GM12878 (cell line): ENCODE data around the gene RASIP1. TPM values are rescaled to one million over a fixed set of nuclear protein-coding genes. Genes with fewer than 3 reads are reported as not detected.

Experiments used
- ATAC-seq: fragments of 200-7000 bp; cut with Tn5 transposase; 3 replicates; pipeline ENCODE4 v1.9.1; 2020; ENCODE audit warnings: mild to moderate bottlenecking, moderate library complexity
- BruUV-seq: library from RNA; stranded (reverse); fragments of 400-500 nt; replicated peaks from 2 replicates; lab custom pipeline; 2021; lab: Mats Ljungman, UMichigan
- CTCF ChIA-PET: fragments of 300-600 bp; sonication (Branson Sonifier 250); formaldehyde crosslinking; extraction: SDS; loops from one replicate; lab custom pipeline; 2021; ENCODE audit warnings: inconsistent platforms; lab: Yijun Ruan, JAX
- POLR2A ChIA-PET: fragments of 350-600 bp; formaldehyde crosslinking; extraction: SDS; loops from one replicate; lab custom pipeline; 2021; ENCODE audit warnings: inconsistent platforms; lab: Charles Lee
- RAD21 ChIA-PET: fragments of 300-600 bp; sonication (Branson Sonifier 250); formaldehyde crosslinking; loops from one replicate; lab custom pipeline; 2023; ENCODE audit warnings: antibody characterized with exemption; ENCODE audit not compliant: unreplicated experiment; lab: Charles Lee
- SMC1A ChIA-PET: fragments of 300-600 bp; sonication (Branson Sonifier 250); formaldehyde crosslinking; loops from one replicate; lab custom pipeline; 2023; ENCODE audit not compliant: unreplicated experiment, uncharacterized antibody; lab: Charles Lee
- DNase-seq: peaks from one replicate; pipeline ENCODE4 v3.0.0-alpha.2; 2011; ENCODE audit warnings: low read depth, low spot score
- FAIRE-seq: peaks from 3 replicates; lab custom pipeline; 2011; peaks lifted over from hg19 to GRCh38; lab: Jason Lieb, UNC
- H2AFZ ChIP-seq: 2 replicates; pipeline ENCODE4 v1.6.0; 2011; ENCODE audit warnings: low read depth, low read length, control low read depth; ENCODE audit not compliant: control insufficient read depth
- H3K27ac ChIP-seq: 2 replicates; pipeline ENCODE4 v1.5.1; 2011; ENCODE audit warnings: control low read depth; ENCODE audit not compliant: control insufficient read depth, insufficient read depth
- H3K27me3 ChIP-seq, 2 experiments: replicated peaks in 1 of 2; 2 replicates each; pipeline versions ENCODE4 v1.6.0 to v1.6.1; 2011; ENCODE audit warnings: low read length in 1 of 2; ENCODE audit not compliant: control insufficient read depth in 2 of 2, insufficient read depth in 2 of 2
- H3K36me3 ChIP-seq, 2 experiments: 2 replicates each; pipeline ENCODE4 v1.5.1; 2011; ENCODE audit warnings: low read length in 1 of 2; ENCODE audit not compliant: control insufficient read depth in 2 of 2, insufficient read depth in 2 of 2
- H3K4me1 ChIP-seq: 2 replicates; pipeline ENCODE4 v1.6.1; 2011; ENCODE audit warnings: mild to moderate bottlenecking, low read length, moderate library complexity, mixed read lengths; ENCODE audit not compliant: control insufficient read depth, insufficient read depth
- H3K4me2 ChIP-seq: 2 replicates; pipeline ENCODE4 v1.6.0; 2011; ENCODE audit warnings: control low read depth; ENCODE audit not compliant: control insufficient read depth, insufficient read depth
- H3K4me3 ChIP-seq: fragments of 200-600 bp; sonication (generic); 2 replicates; pipeline ENCODE4 v1.5.1; 2016
- H3K79me2 ChIP-seq: 2 replicates; pipeline ENCODE4 v1.6.0; 2011; ENCODE audit warnings: low read length; ENCODE audit not compliant: control insufficient read depth, insufficient read depth
- H3K9ac ChIP-seq: 2 replicates; pipeline ENCODE4 v1.8.0; 2011; ENCODE audit warnings: low read length, control low read depth, mixed read lengths; ENCODE audit not compliant: control insufficient read depth, insufficient read depth
- H3K9me3 ChIP-seq: replicated peaks from 3 replicates; pipeline ENCODE4 v1.5.1; 2011; ENCODE audit warnings: mild to moderate bottlenecking, low read length; ENCODE audit not compliant: control insufficient read depth, insufficient read depth
- H4K20me1 ChIP-seq: 2 replicates; pipeline ENCODE4 v1.6.0; 2011; ENCODE audit not compliant: control insufficient read depth, insufficient read depth
- EP300 ChIP-seq, 2 experiments: fragments of 150-350 bp in 1 of 2; IDR thresholded peaks; 2 replicates each; pipeline ENCODE4 v1.6.1; 2011 to 2012; ENCODE audit warnings: low read depth in 2 of 2, low read length in 2 of 2, borderline replicate concordance in 1 of 2, improper control_type of control experiment in 1 of 2, inconsistent platforms in 1 of 2; ENCODE audit not compliant: control insufficient read depth in 1 of 2
- IKZF1 ChIP-seq: fragments of 450-650 bp; conservative IDR thresholded peaks from 2 replicates; pipeline ENCODE4 v1.6.1; 2017; ENCODE audit warnings: antibody characterized with exemption, mild to moderate bottlenecking
- KDM1A ChIP-seq: fragments of 200-600 bp; sonication (generic); IDR thresholded peaks from 2 replicates; pipeline ENCODE4 v1.6.1; 2016; ENCODE audit warnings: borderline replicate concordance
- MTA3 ChIP-seq: IDR thresholded peaks from 2 replicates; pipeline ENCODE4 v1.6.1; 2012; ENCODE audit warnings: low read length, inconsistent platforms, borderline replicate concordance
- MYC ChIP-seq: IDR thresholded peaks from 2 replicates; pipeline ENCODE4 v1.6.1; 2011; ENCODE audit warnings: mild to moderate bottlenecking, low read length, moderate library complexity, inconsistent platforms; ENCODE audit not compliant: insufficient read depth, insufficient replicate concordance, insufficient read length, severe bottlenecking
- PAX8 ChIP-seq: fragments of 450-650 bp; IDR thresholded peaks from 2 replicates; pipeline ENCODE4 v1.6.1; 2017; ENCODE audit warnings: mild to moderate bottlenecking, moderate library complexity
- POLR2A ChIP-seq: IDR thresholded peaks from 2 replicates; pipeline ENCODE4 v1.6.1; 2011; ENCODE audit warnings: low read depth, mild to moderate bottlenecking, low read length
- POLR2AphosphoS2 ChIP-seq: IDR thresholded peaks from 2 replicates; pipeline ENCODE4 v1.6.1; 2011; ENCODE audit warnings: low read depth, mild to moderate bottlenecking, low read length, improper control_type of control experiment, moderate library complexity
- RUNX3 ChIP-seq: IDR thresholded peaks from 2 replicates; pipeline ENCODE4 v1.6.1; 2012; ENCODE audit warnings: low read length, inconsistent platforms
- SP1 ChIP-seq: IDR thresholded peaks from one replicate; pipeline ENCODE4 v1.6.1; 2011; ENCODE audit warnings: low read depth, low read length
- SREBF1 ChIP-seq: IDR thresholded peaks from 2 replicates; pipeline ENCODE4 v1.6.1; 2012; ENCODE audit warnings: mild to moderate bottlenecking, low read length
- ZBED1 ChIP-seq: IDR thresholded peaks from 2 replicates; pipeline ENCODE4 v1.6.1; 2016; ENCODE audit warnings: borderline replicate concordance
- ZNF24 ChIP-seq: fragments of 450-650 bp; IDR thresholded peaks from 2 replicates; pipeline ENCODE4 v1.6.1; 2017; ENCODE audit warnings: antibody characterized with exemption, mild to moderate bottlenecking
- ZNF274 ChIP-seq: IDR thresholded peaks from one replicate; pipeline ENCODE4 v1.8.0; 2011; ENCODE audit not compliant: insufficient read length, insufficient read depth
- ZSCAN29 ChIP-seq: fragments of 450-650 bp; IDR thresholded peaks from 2 replicates; pipeline ENCODE4 v1.6.1; 2017; ENCODE audit warnings: mild to moderate bottlenecking, moderate library complexity
- ZZZ3 ChIP-seq: IDR thresholded peaks from 2 replicates; pipeline ENCODE4 v1.6.1; 2011; ENCODE audit warnings: low read depth; ENCODE audit not compliant: control insufficient read depth, insufficient read length
- WGBS: methylation state at CpG from one replicate; pipeline ENCODE4 v1.1.6; 2016; ENCODE audit warnings: low lambda C conversion rate; ENCODE audit not compliant: insufficient replicate concordance, insufficient coverage; ENCODE audit errors: missing lambda C conversion rate; 5-methylcytosine and 5-hydroxymethylcytosine counted together
- in situ Hi-C: fragments of 300-500 bp; cut with MboI; formaldehyde crosslinking; loops from 9 replicates; pipeline ENCODE4 v1.14.3; 2018; ENCODE audit warnings: mixed read lengths
- intact Hi-C: fragments of 100-400 bp; cut with micrococcal nuclease; formaldehyde crosslinking; loops from one replicate; pipeline ENCODE4 v1.14.2; 2022; ENCODE audit not compliant: unreplicated experiment
- polyA plus RNA-seq, 11 experiments: library from polyadenylated mRNA; depleted of rRNA in 4 of 11; unstranded in 6 of 11; stranded (reverse) in 5 of 11; fragments of >200 nt; fragmentation: Nextera tagmentation in 4 of 11; fragmentation: Illumina TruSeq in 1 of 11; extraction: Ambion mirVana in 4 of 11; extraction: Trizol in 1 of 11; gene quantifications; 1 replicate in 1 of 11; 2 replicates in 10 of 11; pipeline versions ENCODE4 v1.2.1 to v1.2.3, GENCODE V29; 2011 to 2016; ENCODE audit warnings: inconsistent platforms in 2 of 11, missing spikeins in 2 of 11, low read depth in 1 of 11
- total RNA-seq, 4 experiments: library from RNA; depleted of rRNA in 3 of 4; stranded (reverse); fragments of >200 nt in 3 of 4; fragmentation: Illumina TruSeq in 1 of 4; extraction: Trizol in 1 of 4; gene quantifications; 2 replicates each; pipeline versions ENCODE4 v1.2.1 to v1.2.3, GENCODE V29; 2013 to 2021
- TF ChIP-seq, protein P1 (sequence below): IDR thresholded peaks from 2 replicates; pipeline ENCODE4 v1.6.1; 2012; ENCODE audit warnings: low read depth, low read length, improper control_type of control experiment
- TF ChIP-seq, protein P2 (sequence below): fragments of 450-650 bp; IDR thresholded peaks from 2 replicates; pipeline ENCODE4 v1.6.1; 2017; ENCODE audit warnings: mild to moderate bottlenecking, moderate library complexity

Gene RASIP1
- total and polyA plus RNA-seq, 10 of the 15 experiments (the other 5 are each of a cell fraction or from before 2014, with no cell fraction given), result 0.08 TPM; not detected in 9

DNA sequence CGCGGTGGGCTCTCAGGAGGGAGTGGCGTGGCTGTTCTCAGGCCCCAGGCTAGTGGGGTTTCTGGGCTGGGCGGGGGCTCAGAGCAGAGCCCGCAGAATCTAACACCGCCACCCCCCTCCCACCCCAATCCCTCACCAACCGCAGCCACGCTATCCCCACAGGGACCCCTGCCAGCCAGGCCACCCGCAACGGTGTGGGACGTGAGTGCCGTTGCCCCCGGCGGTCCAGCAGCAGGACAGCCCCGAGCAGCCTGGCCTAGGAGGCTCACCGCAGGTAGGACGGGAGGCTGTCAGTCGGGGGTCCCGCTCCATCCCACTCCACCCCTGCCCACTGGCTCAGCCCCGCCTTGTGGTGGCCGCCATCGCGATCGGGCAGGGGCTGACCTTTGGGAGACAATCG lies 67.4 kb downstream of the RASIP1 start, which contains the start of gene NTN5:
NTN5 (minus strand) TSS at position 24 of the 400 bp plus-strand sequence. CDS start 2,031 bp downstream, outside the sequence.
- intact Hi-C loops (no loop called here), in situ Hi-C loops (no loop called here)
- Histone ChIP-seq H3K4me2 (no peak within 1 kb of the TSS), H3K9ac (no peak within 1 kb of the TSS), H3K4me3 (no peak within 1 kb of the TSS), H3K79me2 (no peaks in the 10 kb centered on the region), H4K20me1 (no peaks in the 10 kb centered on the region), H3K4me1 (no peaks in the 10 kb centered on the region), H3K36me3 (no peaks in the 10 kb centered on the region), H3K9me3 (no peaks in the 10 kb centered on the region; the same call in 2 of the 3 replicates), H3K27ac (no peak within 1 kb of the TSS), H3K27me3 (peaks cover 0 to 2% of the 10 kb centered on the region in 2 experiments; a peak in 2 of 4 replicates), H2AFZ (no peak within 1 kb of the TSS)
- SMC1A ChIA-PET, result interaction anchor here (1.9 kb wide), 1 partner anchor 27 kb away, joined by 11 read pairs; the partner anchor contains the start of gene CA11
- DNase-seq (no peak), ATAC-seq (no peak), FAIRE-seq (no peak)
- CTCF ChIA-PET, result no interaction called here
- RAD21 ChIA-PET, result no interaction called here
- POLR2A ChIA-PET, result no interaction called here
- 70% methylated on average over 8 of the region's 25 CpGs for WGBS
- BruUV-seq, result no TSS peak
- no peak for TF ChIP-seq IKZF1
- no peak for TF ChIP-seq POLR2A
- TF ChIP-seq RUNX3, result no peak
- TF ChIP-seq, protein P1, sequence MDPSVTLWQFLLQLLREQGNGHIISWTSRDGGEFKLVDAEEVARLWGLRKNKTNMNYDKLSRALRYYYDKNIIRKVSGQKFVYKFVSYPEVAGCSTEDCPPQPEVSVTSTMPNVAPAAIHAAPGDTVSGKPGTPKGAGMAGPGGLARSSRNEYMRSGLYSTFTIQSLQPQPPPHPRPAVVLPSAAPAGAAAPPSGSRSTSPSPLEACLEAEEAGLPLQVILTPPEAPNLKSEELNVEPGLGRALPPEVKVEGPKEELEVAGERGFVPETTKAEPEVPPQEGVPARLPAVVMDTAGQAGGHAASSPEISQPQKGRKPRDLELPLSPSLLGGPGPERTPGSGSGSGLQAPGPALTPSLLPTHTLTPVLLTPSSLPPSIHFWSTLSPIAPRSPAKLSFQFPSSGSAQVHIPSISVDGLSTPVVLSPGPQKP, result no peak
- TF ChIP-seq MYC, result no peak
- TF ChIP-seq KDM1A, result no peak
- TF ChIP-seq MTA3, result no peak
- no peak for TF ChIP-seq SP1
- TF ChIP-seq EP300 (IDR thresholded peaks at IDR 0.05; ENCODE audit: borderline replicate concordance in 1 of 2, control insufficient read depth in 1 of 2, low read depth in 2 of 2, low read length in 2 of 2), result no peak
- TF ChIP-seq ZNF24, result no peak
- no peak for TF ChIP-seq POLR2AphosphoS2
- TF ChIP-seq ZZZ3, result no peak
- no peak for TF ChIP-seq SREBF1
- TF ChIP-seq PAX8, result no peak
- no peak for TF ChIP-seq ZNF274
- TF ChIP-seq, protein P2, sequence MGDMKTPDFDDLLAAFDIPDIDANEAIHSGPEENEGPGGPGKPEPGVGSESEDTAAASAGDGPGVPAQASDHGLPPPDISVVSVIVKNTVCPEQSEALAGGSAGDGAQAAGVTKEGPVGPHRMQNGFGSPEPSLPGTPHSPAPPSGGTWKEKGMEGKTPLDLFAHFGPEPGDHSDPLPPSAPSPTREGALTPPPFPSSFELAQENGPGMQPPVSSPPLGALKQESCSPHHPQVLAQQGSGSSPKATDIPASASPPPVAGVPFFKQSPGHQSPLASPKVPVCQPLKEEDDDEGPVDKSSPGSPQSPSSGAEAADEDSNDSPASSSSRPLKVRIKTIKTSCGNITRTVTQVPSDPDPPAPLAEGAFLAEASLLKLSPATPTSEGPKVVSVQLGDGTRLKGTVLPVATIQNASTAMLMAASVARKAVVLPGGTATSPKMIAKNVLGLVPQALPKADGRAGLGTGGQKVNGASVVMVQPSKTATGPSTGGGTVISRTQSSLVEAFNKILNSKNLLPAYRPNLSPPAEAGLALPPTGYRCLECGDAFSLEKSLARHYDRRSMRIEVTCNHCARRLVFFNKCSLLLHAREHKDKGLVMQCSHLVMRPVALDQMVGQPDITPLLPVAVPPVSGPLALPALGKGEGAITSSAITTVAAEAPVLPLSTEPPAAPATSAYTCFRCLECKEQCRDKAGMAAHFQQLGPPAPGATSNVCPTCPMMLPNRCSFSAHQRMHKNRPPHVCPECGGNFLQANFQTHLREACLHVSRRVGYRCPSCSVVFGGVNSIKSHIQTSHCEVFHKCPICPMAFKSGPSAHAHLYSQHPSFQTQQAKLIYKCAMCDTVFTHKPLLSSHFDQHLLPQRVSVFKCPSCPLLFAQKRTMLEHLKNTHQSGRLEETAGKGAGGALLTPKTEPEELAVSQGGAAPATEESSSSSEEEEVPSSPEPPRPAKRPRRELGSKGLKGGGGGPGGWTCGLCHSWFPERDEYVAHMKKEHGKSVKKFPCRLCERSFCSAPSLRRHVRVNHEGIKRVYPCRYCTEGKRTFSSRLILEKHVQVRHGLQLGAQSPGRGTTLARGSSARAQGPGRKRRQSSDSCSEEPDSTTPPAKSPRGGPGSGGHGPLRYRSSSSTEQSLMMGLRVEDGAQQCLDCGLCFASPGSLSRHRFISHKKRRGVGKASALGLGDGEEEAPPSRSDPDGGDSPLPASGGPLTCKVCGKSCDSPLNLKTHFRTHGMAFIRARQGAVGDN, result no peak
- no peak for TF ChIP-seq ZBED1
- no peak for TF ChIP-seq ZSCAN29
